Large intestine (tissue), 3 donors: Measurements from ENCODE around the gene RAB13. TPM values are rescaled to one million over a fixed set of nuclear protein-coding genes. Genes with fewer than 3 reads are reported as not detected.

Experiments used
- DNase-seq, 2 donors: peaks; one replicate each; pipeline versions ENCODE4 v3.0.0 to v3.0.0-alpha.2; 2013
- H3K27ac ChIP-seq: one replicate; pipeline ENCODE4 v1.5.1; 2013; ENCODE audit warnings: low read length
- H3K27me3 ChIP-seq: 2 replicates; pipeline ENCODE4 v1.6.1; 2013; ENCODE audit warnings: low read length; ENCODE audit not compliant: control insufficient read depth, insufficient read depth
- H3K36me3 ChIP-seq: 2 replicates; pipeline ENCODE4 v1.6.1; 2013; ENCODE audit warnings: low read length; ENCODE audit not compliant: control insufficient read depth, insufficient read depth
- H3K4me1 ChIP-seq: one replicate; pipeline ENCODE4 v1.6.1; 2013; ENCODE audit warnings: low read length; ENCODE audit not compliant: control insufficient read depth, insufficient read depth
- H3K4me3 ChIP-seq: one replicate; pipeline ENCODE4 v1.5.1; 2013; ENCODE audit warnings: low read length
- H3K9me3 ChIP-seq: one replicate; pipeline ENCODE4 v1.6.1; 2013; ENCODE audit warnings: mild to moderate bottlenecking, low read depth, low read length, moderate library complexity; ENCODE audit not compliant: control insufficient read depth
- WGBS: methylation state at CpG from one replicate; pipeline ENCODE4 v1.1.5; 2013; ENCODE audit warnings: low lambda C conversion rate; ENCODE audit not compliant: insufficient coverage; 5-methylcytosine and 5-hydroxymethylcytosine counted together
- polyA plus RNA-seq: library from polyadenylated mRNA; unstranded; fragments of 120-200 nt; gene quantifications from one replicate; pipeline ENCODE4 v1.2.1, GENCODE V29; 2013

RAB13 gene
- polyA plus RNA-seq, 1 donor = 110 TPM

DNA sequence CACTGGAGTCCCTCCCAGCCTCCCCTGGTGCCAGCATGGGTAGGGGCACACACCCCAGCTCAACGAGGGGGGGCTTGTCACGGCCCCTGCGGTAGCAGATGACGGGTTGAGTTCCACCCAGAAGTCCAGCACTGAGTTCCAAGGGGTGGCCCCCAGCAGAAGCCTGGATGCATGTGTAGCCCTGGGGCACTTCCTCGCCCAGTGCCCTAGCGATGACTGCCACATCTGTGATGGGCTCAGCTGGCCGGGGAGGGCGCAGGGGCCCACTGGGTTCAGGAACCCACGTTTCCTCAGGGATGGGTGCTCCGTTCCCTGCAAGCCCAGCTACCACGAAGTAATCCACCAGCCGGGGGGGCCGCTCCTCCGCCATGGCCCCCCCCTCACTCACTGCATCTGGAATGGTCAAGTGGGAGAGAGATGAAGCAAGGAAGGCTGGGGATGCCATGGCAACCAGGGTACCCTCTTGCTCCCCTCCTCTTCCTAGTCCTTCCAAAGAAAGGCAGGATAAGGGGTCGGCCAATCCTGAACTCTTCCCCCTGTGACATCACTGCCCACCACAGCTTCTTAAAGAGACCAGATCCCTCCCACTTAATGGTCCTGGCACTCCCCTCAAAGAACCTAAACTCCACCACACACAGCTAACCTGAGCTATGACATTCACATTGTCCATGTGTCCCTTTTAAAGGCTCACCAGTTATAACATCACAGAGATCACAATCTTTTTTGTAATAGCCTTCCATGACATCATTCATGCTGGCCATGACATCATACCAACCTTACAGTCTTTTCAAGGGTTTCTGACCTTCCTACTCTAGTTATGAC, 41.9 kb downstream of the RAB13 start:
- Histone ChIP-seq H3K4me3 (no peak overlapping the region), H3K4me1 (peaks cover 14% of the 10 kb centered on the region), H3K27ac (no peak overlapping the region), H3K36me3 (peaks cover 57% of the 10 kb centered on the region), H3K9me3 (no peaks in the 10 kb centered on the region), H3K27me3 (no peaks in the 10 kb centered on the region)
- WGBS = no CpG with 5 or more reads among the region's 15 CpGs
- no peak for DNase-seq

DNA sequence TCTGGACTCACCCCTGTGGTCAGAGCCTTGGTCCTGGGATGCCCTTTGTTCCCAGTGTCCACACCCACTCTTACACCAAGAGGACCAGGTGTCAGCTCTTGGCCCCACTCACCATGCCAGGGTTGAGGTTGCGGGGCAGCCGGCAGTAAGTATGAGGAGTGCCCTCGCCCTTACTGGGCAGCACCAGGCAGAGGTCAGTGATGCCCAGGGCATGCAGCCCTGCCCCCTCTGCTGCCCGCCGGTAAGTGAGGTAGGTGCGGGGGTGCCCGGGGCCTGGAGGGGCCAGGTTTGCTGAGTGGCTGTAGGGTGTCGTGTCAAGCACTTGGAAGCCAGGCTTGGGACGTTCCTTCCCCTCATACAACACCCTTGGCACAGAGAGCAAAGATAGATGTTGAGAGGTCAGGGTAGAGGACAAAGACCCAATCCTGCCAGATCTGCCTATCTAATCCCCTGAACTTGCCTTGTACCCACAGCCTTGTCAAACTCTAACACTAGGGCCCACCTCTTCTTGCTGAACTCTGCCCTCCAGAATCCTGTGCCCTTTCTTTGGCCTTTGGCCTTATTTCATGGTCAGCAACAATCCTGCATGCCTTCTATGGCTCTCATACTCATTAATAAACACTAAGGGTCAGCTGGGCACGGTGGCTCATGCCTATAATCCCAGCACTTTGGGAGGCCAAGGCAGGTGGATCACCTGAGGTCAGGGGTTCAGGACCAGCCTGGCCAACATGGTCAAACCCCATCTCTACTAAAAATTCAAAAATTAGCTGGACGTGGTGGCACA, 43.2 kb downstream of the RAB13 start:
- peaks cover 47% of the 10 kb centered on the region for H3K36me3 ChIP-seq
- peaks cover 14% of the 10 kb centered on the region for H3K4me1 ChIP-seq
- DNase-seq = no peak
- no peak overlapping the region for H3K4me3 ChIP-seq
- H3K27ac ChIP-seq = no peak overlapping the region
- no CpG with 5 or more reads among the region's 11 CpGs for WGBS
- H3K27me3 ChIP-seq = no peaks in the 10 kb centered on the region
- H3K9me3 ChIP-seq = no peaks in the 10 kb centered on the region

DNA sequence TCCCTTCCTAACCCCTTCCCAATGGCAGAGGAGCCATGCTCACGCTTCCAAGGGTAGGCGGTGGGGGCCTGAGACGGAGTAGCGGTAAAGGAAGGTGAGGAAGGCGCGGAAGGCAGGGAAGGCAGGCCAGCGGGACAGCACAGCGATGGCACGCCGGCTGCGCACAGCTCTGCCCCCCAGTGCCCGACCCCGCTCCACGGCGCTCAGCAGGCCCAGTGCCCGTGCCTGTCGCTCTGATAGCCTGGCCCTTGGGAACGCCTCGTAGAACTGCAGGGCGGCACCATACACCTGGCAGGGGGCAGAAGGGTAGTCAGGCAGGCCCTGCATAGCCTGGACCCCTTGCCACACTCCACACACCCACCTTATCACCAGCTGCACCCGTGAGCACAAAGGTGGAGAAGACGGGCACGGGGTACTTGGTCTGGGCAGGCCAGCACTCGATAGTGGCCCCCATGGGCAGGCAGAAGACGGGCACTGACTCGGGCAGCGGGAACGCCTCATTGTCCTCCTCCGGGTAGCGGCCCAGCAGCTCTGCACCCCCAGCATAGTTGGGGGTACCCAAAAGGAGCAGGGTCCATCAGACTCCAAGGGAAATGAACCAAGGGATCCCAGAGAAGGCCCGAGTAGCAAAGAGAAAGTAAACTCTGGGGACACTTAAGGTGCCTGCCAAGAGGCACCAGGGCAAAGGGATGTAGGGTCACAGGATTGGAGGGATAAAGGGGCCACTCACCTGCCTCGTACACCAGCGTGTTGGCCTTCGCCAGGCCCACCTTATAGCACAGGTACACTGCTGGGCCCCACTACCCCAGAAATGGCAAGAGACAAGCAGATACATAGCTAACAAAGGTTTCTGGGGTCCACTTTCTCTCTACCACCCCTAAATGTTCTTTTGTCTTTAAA, 44.1 kb downstream of the RAB13 start:
- WGBS = no CpG with 5 or more reads among the region's 34 CpGs
- no peak for DNase-seq

DNA sequence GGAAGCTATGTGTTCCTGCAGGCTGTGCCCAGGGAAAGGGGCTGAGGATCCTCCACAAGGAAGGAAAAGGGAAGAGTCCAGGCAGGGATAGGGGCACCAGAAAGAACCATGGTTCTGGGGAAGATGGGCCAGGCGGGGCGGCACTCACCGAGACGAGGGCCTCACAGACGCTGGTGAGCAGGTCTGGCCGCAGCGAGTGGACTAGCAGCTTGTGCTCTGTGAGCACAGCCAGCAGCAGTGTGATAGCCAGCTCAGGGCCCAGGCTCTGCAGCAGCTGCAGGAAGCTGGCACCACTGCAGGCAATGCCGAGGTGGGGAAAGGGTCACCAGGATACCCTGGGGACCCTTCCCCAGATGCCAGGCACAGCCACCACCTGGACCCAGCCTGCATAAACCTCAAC, 45.4 kb downstream of the RAB13 start:
- no peak overlapping the region for H3K4me3 ChIP-seq
- peaks cover 65% of the 10 kb centered on the region for H3K36me3 ChIP-seq
- WGBS = no CpG with 5 or more reads among the region's 8 CpGs
- DNase-seq = no peak
- no peak overlapping the region for H3K27ac ChIP-seq
- H3K4me1 ChIP-seq = peaks cover 10% of the 10 kb centered on the region
- no peaks in the 10 kb centered on the region for H3K9me3 ChIP-seq
- H3K27me3 ChIP-seq = no peaks in the 10 kb centered on the region

More for the DNA sequence above, 44.1 kb downstream of the RAB13 start:
- no peaks in the 10 kb centered on the region for H3K9me3 ChIP-seq
- no peaks in the 10 kb centered on the region for H3K27me3 ChIP-seq
- peaks cover 14% of the 10 kb centered on the region for H3K4me1 ChIP-seq
- peaks cover 52% of the 10 kb centered on the region for H3K36me3 ChIP-seq
- no peak overlapping the region for H3K27ac ChIP-seq
- H3K4me3 ChIP-seq = no peak overlapping the region

DNA sequence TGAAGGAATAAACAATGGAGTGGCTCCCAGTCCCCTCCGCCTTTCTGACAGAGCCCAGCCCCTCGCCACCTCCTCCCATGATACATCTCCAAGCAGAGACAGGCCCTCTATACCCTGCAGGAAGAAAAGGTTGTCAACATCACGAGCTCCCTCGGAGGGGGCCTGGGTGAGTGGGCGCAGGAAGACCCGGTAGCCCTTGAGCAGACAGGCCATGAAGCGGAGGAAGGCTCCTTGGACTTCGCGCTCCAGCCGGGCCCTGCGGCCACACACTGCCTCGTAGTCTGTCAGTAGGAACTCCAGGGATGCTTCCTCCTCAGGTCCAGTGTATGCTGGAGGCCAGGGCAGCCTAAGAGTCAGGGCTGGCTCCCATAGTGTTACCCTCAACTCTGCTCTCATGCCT, 46.7 kb downstream of the RAB13 start:
- no peak for DNase-seq
- Histone ChIP-seq H3K27me3 (no peaks in the 10 kb centered on the region), H3K9me3 (no peaks in the 10 kb centered on the region), H3K4me1 (peaks cover 3% of the 10 kb centered on the region), H3K36me3 (peaks cover 72% of the 10 kb centered on the region), H3K27ac (no peak overlapping the region), H3K4me3 (no peak overlapping the region)
- WGBS = no CpG with 5 or more reads among the region's 12 CpGs

GRCh38 chr1:153938996-153939395, 47.1 kb downstream of the RAB13 start:
- Histone ChIP-seq H3K9me3 (no peaks in the 10 kb centered on the region), H3K4me3 (no peak overlapping the region), H3K4me1 (no peaks in the 10 kb centered on the region), H3K36me3 (peaks cover 72% of the 10 kb centered on the region), H3K27ac (no peak overlapping the region), H3K27me3 (no peaks in the 10 kb centered on the region)
- WGBS = no CpG with 5 or more reads among the region's 3 CpGs
- DNase-seq = no peak

DNA sequence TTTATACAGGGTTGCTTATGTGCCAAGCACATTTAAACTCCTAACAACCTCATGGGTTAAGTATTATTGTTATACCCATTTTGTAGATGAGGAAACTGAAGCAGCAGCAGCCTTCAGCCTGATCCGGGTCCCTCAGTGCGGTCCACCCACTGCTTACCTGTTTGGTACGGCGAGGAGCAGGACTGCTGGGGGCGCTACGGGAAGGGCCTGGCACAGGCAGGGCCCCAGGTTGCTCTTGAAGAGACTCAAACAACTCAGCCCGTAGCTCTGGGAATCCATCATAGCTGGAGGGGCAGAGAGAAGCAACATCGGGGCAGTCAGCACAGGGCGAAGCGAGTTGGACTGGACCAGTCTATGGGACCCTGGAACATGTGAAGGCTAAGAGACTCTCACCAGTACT, 48.8 kb downstream of the RAB13 start:
- H3K27ac ChIP-seq = no peak overlapping the region
- H3K27me3 ChIP-seq = no peaks in the 10 kb centered on the region
- H3K4me3 ChIP-seq = no peak overlapping the region
- H3K9me3 ChIP-seq = no peaks in the 10 kb centered on the region
- WGBS = no CpG with 5 or more reads among the region's 10 CpGs
- DNase-seq = no peak
- no peaks in the 10 kb centered on the region for H3K4me1 ChIP-seq
- peaks cover 74% of the 10 kb centered on the region for H3K36me3 ChIP-seq

- Histone ChIP-seq H3K27ac (no peak overlapping the region), H3K4me1 (no peaks in the 10 kb centered on the region), H3K36me3 (peaks cover 73% of the 10 kb centered on the region), H3K4me3 (no peak overlapping the region), H3K9me3 (no peaks in the 10 kb centered on the region), H3K27me3 (no peaks in the 10 kb centered on the region)
- WGBS = 100% methylated on average over 1 of the region's 12 CpGs
- DNase-seq = no peak
These were observed 49.9 kb downstream of the RAB13 start for GRCh38 chr1:153936011-153936802.

- peaks cover 72% of the 10 kb centered on the region for H3K36me3 ChIP-seq
These were observed 51.4 kb downstream of the RAB13 start for GRCh38 chr1:153934746-153935145.

More at GRCh38 chr1:153934746-153935145, 51.4 kb downstream of the RAB13 start:
- Histone ChIP-seq H3K4me3 (no peak overlapping the region), H3K27ac (no peak overlapping the region), H3K4me1 (no peaks in the 10 kb centered on the region), H3K27me3 (no peaks in the 10 kb centered on the region), H3K9me3 (no peaks in the 10 kb centered on the region)
- DNase-seq = no peak
- WGBS = no CpG with 5 or more reads among the region's 9 CpGs
